Effector memory CD4-positive, alpha-beta T cell (primary cell): ENCODE measurements around the gene SYNGR3.
"Not testable (repeated sequence)": the region's sequence is repeated elsewhere in the genome, so short reads cannot be mapped to it uniquely, and the experiment has no call there.

Experiments
- DNase-seq, 3 donors: peaks; one replicate each; pipeline ENCODE4 v3.0.0-alpha.2; 2020
- H3K27ac ChIP-seq: 2 replicates; pipeline ENCODE4 v1.7.0; 2013; ENCODE audit warnings: mild to moderate bottlenecking, low read length, moderate library complexity; ENCODE audit not compliant: insufficient read depth, poor library complexity, severe bottlenecking
- H3K27me3 ChIP-seq: replicated peaks from 2 replicates; pipeline ENCODE4 v1.7.0; 2013; ENCODE audit warnings: mild to moderate bottlenecking, low read length; ENCODE audit not compliant: insufficient read depth, control insufficient read depth, poor library complexity, severe bottlenecking
- H3K36me3 ChIP-seq: 2 replicates; pipeline ENCODE4 v1.7.0; 2013; ENCODE audit warnings: mild to moderate bottlenecking, low read length, moderate library complexity; ENCODE audit not compliant: control insufficient read depth, insufficient read depth
- H3K4me1 ChIP-seq: 2 replicates; pipeline ENCODE4 v1.7.0; 2013; ENCODE audit warnings: low read length, mild to moderate bottlenecking; ENCODE audit not compliant: control insufficient read depth, insufficient read depth, poor library complexity, severe bottlenecking
- H3K4me3 ChIP-seq: 2 replicates; pipeline ENCODE4 v1.7.0; 2013; ENCODE audit warnings: low read length, low read depth, mild to moderate bottlenecking; ENCODE audit not compliant: insufficient read depth, poor library complexity, severe bottlenecking
- H3K9me3 ChIP-seq: 2 replicates; pipeline ENCODE4 v1.7.0; 2013; ENCODE audit warnings: mild to moderate bottlenecking, low read length, moderate library complexity; ENCODE audit not compliant: control insufficient read depth

Gene SYNGR3

GRCh38 chr16:1946495-1947368 lies 43.0 kb upstream of the SYNGR3 start:
- H3K4me1 ChIP-seq: peaks cover 9% of the 10 kb centered on the region
- H3K9me3 ChIP-seq: no peaks in the 10 kb centered on the region
- no peak overlapping the region for H3K27ac ChIP-seq
- DNase-seq: no peak
- H3K36me3 ChIP-seq: no peaks in the 10 kb centered on the region
- H3K27me3 ChIP-seq: no peaks in the 10 kb centered on the region
- no peak overlapping the region for H3K4me3 ChIP-seq

- Histone ChIP-seq H3K27me3 (no peaks in the 10 kb centered on the region), H3K4me1 (peaks cover 5% of the 10 kb centered on the region), H3K4me3 (no peak overlapping the region), H3K27ac (no peak overlapping the region), H3K9me3 (no peaks in the 10 kb centered on the region), H3K36me3 (no peaks in the 10 kb centered on the region)
- no peak for DNase-seq
Measured at GRCh38 chr16:1947369-1947670, 42.5 kb upstream of the SYNGR3 start.

DNA sequence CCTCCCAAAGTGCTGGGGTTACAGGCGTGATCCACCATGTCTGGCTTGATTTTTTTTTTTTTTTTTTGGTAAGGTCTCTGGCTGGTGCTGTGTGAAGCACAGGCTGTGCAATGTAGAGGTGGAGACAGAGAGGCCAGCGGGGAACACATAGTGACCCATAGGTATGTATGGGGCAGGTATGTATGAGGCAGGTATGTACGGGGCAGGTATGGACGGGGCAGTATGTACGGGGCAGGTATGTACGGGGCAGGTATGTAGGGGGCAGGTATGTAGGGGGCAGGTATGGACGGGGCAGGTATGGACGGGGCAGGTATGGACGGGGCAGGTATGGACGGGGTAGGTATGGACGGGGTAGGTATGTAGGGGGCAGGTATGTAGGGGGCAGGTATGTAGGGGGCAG lies 40.3 kb upstream of the SYNGR3 start:
- DNase-seq: no peak
- Histone ChIP-seq H3K9me3 (no peaks in the 10 kb centered on the region), H3K4me1 (no peaks in the 10 kb centered on the region), H3K27ac (no peak overlapping the region), H3K27me3 (no peaks in the 10 kb centered on the region), H3K4me3 (no peak overlapping the region), H3K36me3 (no peaks in the 10 kb centered on the region)

DNA sequence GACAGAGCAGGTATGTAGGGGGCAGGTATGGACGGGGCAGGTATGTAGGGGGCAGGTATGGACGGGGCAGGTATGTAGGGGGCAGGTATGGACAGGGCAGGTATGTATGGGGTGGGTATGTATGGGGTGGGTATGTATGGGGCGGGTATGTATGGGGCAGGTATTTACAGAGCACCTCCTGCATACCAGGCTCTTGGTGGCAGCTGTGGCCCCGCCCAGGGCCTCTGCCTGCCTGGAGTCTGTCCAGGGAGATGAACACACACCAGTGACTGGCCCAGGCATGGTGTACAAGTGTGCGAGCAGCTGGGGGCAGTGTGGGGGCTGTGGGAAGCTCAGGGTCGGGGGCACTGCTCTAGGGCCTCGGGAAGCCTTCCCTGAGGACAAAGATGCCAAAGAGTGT lies 39.7 kb upstream of the SYNGR3 start:
- H3K27me3 ChIP-seq: no peaks in the 10 kb centered on the region
- H3K4me3 ChIP-seq: no peak overlapping the region
- no peak overlapping the region for H3K27ac ChIP-seq
- H3K9me3 ChIP-seq: no peaks in the 10 kb centered on the region
- H3K4me1 ChIP-seq: no peaks in the 10 kb centered on the region
- no peaks in the 10 kb centered on the region for H3K36me3 ChIP-seq
- no peak for DNase-seq

GRCh38 chr16:1950559-1950958 lies 39.2 kb upstream of the SYNGR3 start:
- Histone ChIP-seq H3K27me3 (no peaks in the 10 kb centered on the region), H3K4me1 (no peaks in the 10 kb centered on the region), H3K4me3 (no peak overlapping the region), H3K27ac (no peak overlapping the region), H3K36me3 (no peaks in the 10 kb centered on the region), H3K9me3 (no peaks in the 10 kb centered on the region)
- DNase-seq: no peak

DNA sequence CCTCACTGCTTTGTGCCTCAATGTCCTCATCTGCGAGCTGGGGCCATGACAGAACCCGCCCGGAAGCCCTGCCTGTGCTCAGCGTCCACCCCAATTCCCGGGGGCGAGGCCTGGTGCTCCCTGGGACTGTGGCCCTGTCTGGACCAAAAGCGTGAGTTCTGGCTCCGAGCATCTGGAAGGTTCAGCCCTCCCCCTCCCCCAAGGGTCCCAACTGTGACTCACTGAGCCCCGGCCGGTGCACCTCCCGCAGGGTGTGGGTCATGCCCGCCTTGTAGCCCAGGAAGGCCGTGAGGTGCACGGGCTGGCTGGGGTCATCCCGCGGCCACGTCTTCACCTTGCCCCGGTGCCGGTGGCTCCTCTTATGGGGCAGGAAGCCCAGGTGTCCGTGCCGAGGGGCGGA lies 36.0 kb upstream of the SYNGR3 start:
- no peak for DNase-seq
- Histone ChIP-seq H3K27ac (no peak overlapping the region), H3K36me3 (no peaks in the 10 kb centered on the region), H3K4me1 (peaks cover under 1% of the 10 kb centered on the region), H3K27me3 (no peaks in the 10 kb centered on the region), H3K4me3 (no peak overlapping the region), H3K9me3 (no peaks in the 10 kb centered on the region)

DNA sequence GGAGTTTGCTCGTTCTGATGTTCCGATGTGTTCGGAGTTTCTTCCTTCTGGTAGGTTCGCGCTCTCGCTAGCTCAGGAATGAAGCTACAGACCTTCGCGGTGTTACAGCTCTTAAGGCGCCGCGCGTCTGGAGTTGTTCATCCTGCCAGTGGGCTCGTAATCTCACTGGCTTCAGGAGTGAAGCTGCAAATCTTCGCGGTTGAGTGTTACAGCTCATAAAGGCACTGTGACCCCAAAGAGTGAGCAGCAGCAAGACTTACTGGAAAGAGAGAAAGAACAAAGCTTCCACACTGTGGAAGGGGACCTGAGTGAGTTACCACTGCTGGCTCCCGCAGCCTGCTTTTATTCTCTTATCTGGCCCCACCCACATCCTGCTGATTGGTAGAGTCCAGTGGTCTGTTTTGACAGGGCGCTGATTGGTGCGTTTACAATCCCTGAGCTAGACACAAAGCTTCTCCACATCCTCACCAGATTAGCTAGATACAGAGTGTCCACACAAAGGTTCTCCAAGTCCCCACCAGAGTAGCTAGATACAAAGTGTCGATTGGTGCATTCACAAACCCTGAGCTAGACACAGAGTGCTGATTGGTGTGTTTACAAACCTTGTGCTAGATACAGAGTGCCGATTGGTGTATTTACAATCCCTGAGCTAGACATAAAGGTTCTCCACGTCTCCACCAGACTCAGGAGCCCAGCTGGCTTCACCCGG lies 32.2 kb upstream of the SYNGR3 start:
- not testable (repeated sequence) for H3K27ac ChIP-seq, H3K27me3 ChIP-seq, H3K9me3 ChIP-seq, H3K36me3 ChIP-seq, H3K4me3 ChIP-seq, DNase-seq
- H3K4me1 ChIP-seq: peaks cover 26% of the 10 kb centered on the region

- DNase-seq, H3K9me3 ChIP-seq, H3K27me3 ChIP-seq, H3K27ac ChIP-seq, H3K4me3 ChIP-seq: not testable (repeated sequence)
- Histone ChIP-seq H3K4me1 (peaks cover 31% of the 10 kb centered on the region), H3K36me3 (peaks cover 13% of the 10 kb centered on the region)
Measured at GRCh38 chr16:1958143-1958491, 31.7 kb upstream of the SYNGR3 start.

- Histone ChIP-seq H3K27me3 (no peaks in the 10 kb centered on the region), H3K4me1 (peaks cover 37% of the 10 kb centered on the region), H3K9me3 (no peaks in the 10 kb centered on the region), H3K36me3 (peaks cover 15% of the 10 kb centered on the region), H3K27ac (no peak overlapping the region), H3K4me3 (peak overlapping the region; percentile 76)
- DNase-seq: no peak
Measured at GRCh38 chr16:1958715-1959268, 31.0 kb upstream of the SYNGR3 start.
